Upper lobe of left lung (tissue), 4 donors: ENCODE measurements around the gene SAAL1.

Experiments used
- CTCF ChIP-seq, 6 experiments: fragments of 450-650 bp in 4 of 6; fragments of 200-600 bp in 2 of 6; sonication (generic) in 2 of 6; IDR thresholded peaks; one replicate each; pipeline ENCODE4 v1.5.1; 2016 to 2019; ENCODE audit warnings: antibody characterized with exemption in 6 of 6
- POLR2A ChIP-seq, 4 donors: fragments of 450-650 bp; IDR thresholded peaks; one replicate each; pipeline ENCODE4 v1.5.1; 2016 to 2017; ENCODE audit warnings: antibody characterized with exemption in 4 of 4, mild to moderate bottlenecking in 2 of 4

GRCh38 chr11:18065572-18065971 is 40.3 kb downstream of the SAAL1 start:
- TF ChIP-seq CTCF (IDR thresholded peaks at IDR 0.05) (no peak), POLR2A (IDR thresholded peaks at IDR 0.05) (no peak)
